HepG2 (cell line): ENCODE data around the gene FAAP20. TPM values are rescaled to one million over a fixed set of nuclear protein-coding genes. Genes with fewer than 3 reads are reported as not detected.

Source experiments
- ATAC-seq: fragments of 200-7000 bp; cut with Tn5 transposase; 3 replicates; pipeline ENCODE4 v1.9.1; 2020; ENCODE audit warnings: mild to moderate bottlenecking, moderate library complexity
- BruUV-seq: library from RNA; stranded (reverse); fragments of 400-500 nt; replicated peaks from 2 replicates; lab custom pipeline; 2021; lab: Mats Ljungman, UMichigan
- CTCF ChIA-PET: fragments of 300-600 bp; formaldehyde crosslinking; extraction: SDS; loops from one replicate; lab custom pipeline; 2021; ENCODE audit warnings: low total read pairs, inconsistent platforms, low intra/inter-chr PET ratio; lab: Yijun Ruan, JAX
- POLR2A ChIA-PET: fragments of 350-600 bp; sonication (Branson Sonifier 250); formaldehyde crosslinking; loops from one replicate; lab custom pipeline; 2020; ENCODE audit warnings: antibody characterized with exemption, inconsistent platforms; lab: Yijun Ruan, JAX
- DNase-seq: peaks from one replicate; pipeline ENCODE4 v3.0.0-alpha.2; 2015; ENCODE audit warnings: low spot score
- FAIRE-seq: peaks from 3 replicates; lab custom pipeline; 2011; peaks lifted over from hg19 to GRCh38; lab: Jason Lieb, UNC
- H2AFZ ChIP-seq: one replicate; pipeline ENCODE4 v1.6.1; 2011; ENCODE audit warnings: low read length, inconsistent platforms
- H3K27ac ChIP-seq: fragments of 300-600 bp; 3 replicates; pipeline ENCODE4 v1.8.0; 2011; ENCODE audit warnings: mixed run types, mild to moderate bottlenecking, mixed read lengths, low read length, inconsistent platforms; ENCODE audit not compliant: insufficient read depth; ENCODE audit errors: extremely low read length
- H3K27me3 ChIP-seq, 2 experiments: fragments of 200-600 bp in 1 of 2; 2 replicates in 1 of 2; 3 replicates in 1 of 2; pipeline versions ENCODE4 v1.6.0 to v1.8.0; 2011; ENCODE audit warnings: low read length in 2 of 2, mild to moderate bottlenecking in 2 of 2, moderate library complexity in 2 of 2, inconsistent platforms in 1 of 2; ENCODE audit not compliant: insufficient read depth in 2 of 2, control insufficient read depth in 1 of 2
- H3K36me3 ChIP-seq, 2 experiments: fragments of 200-600 bp in 1 of 2; replicated peaks in 1 of 2; 2 replicates in 1 of 2; 3 replicates in 1 of 2; pipeline versions ENCODE4 v1.5.1 to v1.8.0; 2011; ENCODE audit warnings: low read length in 2 of 2, inconsistent platforms in 1 of 2; ENCODE audit not compliant: insufficient read depth in 2 of 2, control insufficient read depth in 1 of 2
- H3K4me1 ChIP-seq: 2 replicates; pipeline ENCODE4 v1.5.1; 2012; ENCODE audit warnings: low read length, inconsistent platforms; ENCODE audit not compliant: insufficient read depth
- H3K4me2 ChIP-seq: 2 replicates; pipeline ENCODE4 v1.6.0; 2011; ENCODE audit warnings: low read depth, low read length, inconsistent platforms
- H3K4me3 ChIP-seq, 3 experiments: fragments of 200-600 bp in 1 of 3; sonication (generic), shearing (Covaris generic) in 1 of 3; replicated peaks in 1 of 3; 2 replicates each; pipeline ENCODE4 v1.5.1; 2011 to 2016; ENCODE audit warnings: low read length in 3 of 3, inconsistent platforms in 2 of 3, low read depth in 2 of 3, mild to moderate bottlenecking in 2 of 3, control low read depth in 1 of 3, mixed read lengths in 1 of 3; ENCODE audit not compliant: insufficient read depth in 1 of 3
- H3K79me2 ChIP-seq: one replicate; pipeline ENCODE4 v1.6.1; 2011; ENCODE audit warnings: low read length, inconsistent platforms; ENCODE audit not compliant: insufficient read depth
- H3K9ac ChIP-seq: 2 replicates; pipeline ENCODE4 v1.6.0; 2011; ENCODE audit warnings: mild to moderate bottlenecking, low read depth, low read length, inconsistent platforms; ENCODE audit not compliant: insufficient read depth
- H3K9me3 ChIP-seq: 2 replicates; pipeline ENCODE4 v1.5.1; 2012; ENCODE audit warnings: mild to moderate bottlenecking, low read length
- H4K20me1 ChIP-seq: 2 replicates; pipeline ENCODE4 v1.6.0; 2011; ENCODE audit warnings: inconsistent platforms, mild to moderate bottlenecking, low read length, moderate library complexity; ENCODE audit not compliant: insufficient read depth
- AGO1 ChIP-seq: fragments of 200-400 bp; formaldehyde crosslinking; IDR thresholded peaks from 2 replicates; pipeline ENCODE4 v1.6.1; 2017; ENCODE audit warnings: mild to moderate bottlenecking, low read depth, low read length, moderate library complexity; ENCODE audit not compliant: poor library complexity, severe bottlenecking
- CC2D1A ChIP-seq: sonication (generic); formaldehyde crosslinking; IDR thresholded peaks from 2 replicates; pipeline ENCODE4 v1.8.1; 2023; ENCODE audit warnings: mild to moderate bottlenecking, missing genetic modification reagents
- FOXK2 ChIP-seq: fragments of 450-650 bp; IDR thresholded peaks from 2 replicates; pipeline ENCODE4 v1.6.1; 2016
- GMEB1 ChIP-seq: sonication (generic); formaldehyde crosslinking; IDR thresholded peaks from 2 replicates; pipeline ENCODE4 v1.5.1; 2020; ENCODE audit warnings: missing genetic modification reagents, mild to moderate bottlenecking, borderline replicate concordance
- IRF2 ChIP-seq: IDR thresholded peaks from 2 replicates; pipeline ENCODE4 v1.6.1; 2018; ENCODE audit warnings: missing genetic modification reagents, missing compliant biosample characterization
- MAX ChIP-seq: IDR thresholded peaks from 2 replicates; pipeline ENCODE4 v1.6.1; 2012; ENCODE audit warnings: inconsistent platforms
- PHF5A ChIP-seq: IDR thresholded peaks from one replicate; pipeline ENCODE4 v1.6.1; 2018; ENCODE audit warnings: low read depth, missing genetic modification reagents; ENCODE audit not compliant: unreplicated experiment
- SMAD1 ChIP-seq: sonication (generic); formaldehyde crosslinking; IDR thresholded peaks from 2 replicates; pipeline ENCODE4 v1.4.0; 2020; ENCODE audit warnings: missing genetic modification reagents, low read depth, mild to moderate bottlenecking, borderline replicate concordance
- XRCC5 ChIP-seq: fragments of 200-400 bp; formaldehyde crosslinking; optimal IDR thresholded peaks from 2 replicates; pipeline ENCODE3; 2017; ENCODE audit warnings: mild to moderate bottlenecking, low read length
- ZNF124 ChIP-seq: sonication (generic); formaldehyde crosslinking; IDR thresholded peaks from 2 replicates; pipeline ENCODE4 v1.4.0; 2020; ENCODE audit warnings: missing genetic modification reagents
- ZNF235 ChIP-seq: sonication (generic); formaldehyde crosslinking; IDR thresholded peaks from 2 replicates; pipeline ENCODE4 v1.8.1; 2023; ENCODE audit warnings: mild to moderate bottlenecking, missing genetic modification reagents, borderline replicate concordance
- ZNF737 ChIP-seq: sonication (generic); formaldehyde crosslinking; IDR thresholded peaks from 2 replicates; pipeline ENCODE4 v1.5.0; 2020; ENCODE audit warnings: missing genetic modification reagents, mild to moderate bottlenecking, borderline replicate concordance
- WGBS: methylation state at CpG from one replicate; pipeline ENCODE4 v1.1.6; 2017; ENCODE audit warnings: low lambda C conversion rate; 5-methylcytosine and 5-hydroxymethylcytosine counted together
- in situ Hi-C: cut with HindIII; loops from 2 replicates; pipeline ENCODE4 v1.10.0; 2017; ENCODE audit warnings: low pct_unique_long_range_greater_than_20kb; ENCODE audit not compliant: extremely low pct_ligation_motif_present
- intact Hi-C: fragments of 100-400 bp; cut with micrococcal nuclease; formaldehyde crosslinking; loops from one replicate; pipeline ENCODE4 v1.10.0; 2022; ENCODE audit not compliant: unreplicated experiment
- polyA plus RNA-seq, 8 experiments: library from polyadenylated mRNA; depleted of rRNA in 3 of 8; stranded (reverse) in 7 of 8; unstranded in 1 of 8; fragments of >200 nt; fragmentation: Illumina TruSeq in 4 of 8; extraction: Trizol in 4 of 8; gene quantifications; 2 replicates each; pipeline versions ENCODE4 v1.2.1 to v1.2.3, GENCODE V29; 2011 to 2016; ENCODE audit warnings: low read depth in 4 of 8, missing spikeins in 1 of 8, mixed read lengths in 1 of 8; ENCODE audit not compliant: insufficient read depth in 1 of 8
- total RNA-seq, 5 experiments: library from RNA; depleted of rRNA; stranded (reverse); fragments of >200 nt; fragmentation: Illumina TruSeq; extraction: Trizol; gene quantifications; 2 replicates each; pipeline ENCODE4 v1.2.3, GENCODE V29; 2016; ENCODE audit warnings: low read depth in 1 of 5
- TF ChIP-seq, protein P1 (sequence below): sonication (generic); formaldehyde crosslinking; IDR thresholded peaks from 2 replicates; pipeline ENCODE4; 2020; ENCODE audit warnings: missing genetic modification reagents, mild to moderate bottlenecking, borderline replicate concordance
- TF ChIP-seq, protein P2 (sequence below): IDR thresholded peaks from 2 replicates; pipeline ENCODE4 v1.6.1; 2018; ENCODE audit warnings: missing genetic modification reagents

The FAAP20 gene
- total and polyA plus RNA-seq, 2 of the 13 experiments (the other 11 are each of a cell fraction or from before 2014, with no cell fraction given) = 9.6 to 10.8 TPM

DNA sequence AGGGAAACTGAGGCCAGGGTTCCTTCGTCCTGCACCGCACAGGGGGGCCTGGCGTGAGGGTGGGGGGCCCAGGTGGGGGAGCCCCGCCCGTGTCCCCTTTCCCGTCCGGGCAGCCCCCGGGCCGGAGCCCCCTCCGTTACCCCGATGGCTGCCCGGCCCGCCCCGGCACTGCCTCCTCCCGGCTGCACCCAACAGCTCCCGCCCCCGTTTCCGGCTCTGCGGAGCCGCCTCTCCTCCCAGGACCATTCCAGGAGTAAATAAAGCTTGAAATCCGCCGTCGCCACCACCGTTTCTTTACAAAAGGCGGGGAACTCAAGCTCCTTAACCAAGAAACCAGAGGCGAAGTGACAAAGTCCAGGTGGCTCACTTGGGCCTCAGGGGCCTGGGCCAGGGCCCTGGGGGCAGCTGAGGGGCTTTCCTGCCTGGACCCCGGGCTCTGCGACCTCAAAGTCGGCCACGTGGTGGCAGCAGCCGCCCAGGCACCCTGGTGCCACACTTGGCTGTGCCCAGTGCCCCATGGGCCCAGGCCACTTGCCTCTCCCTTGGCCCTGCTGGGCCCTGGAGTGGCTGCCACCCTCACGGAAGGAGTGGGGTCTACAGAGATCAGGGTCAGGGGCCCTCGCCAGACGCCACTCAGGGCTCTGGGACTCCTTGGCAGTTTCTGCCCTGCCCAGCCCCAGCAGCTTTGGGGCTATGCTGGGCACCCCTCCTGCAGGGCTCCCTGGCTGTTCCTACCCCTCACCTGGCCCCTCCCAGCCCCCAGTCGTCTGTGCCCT lies 514 bp upstream of the FAAP20 start:
- Histone ChIP-seq H3K79me2 (peaks cover 28% of the 10 kb centered on the region), H3K4me3 (peak overlapping the region; percentile 76 to 81 (median 80)), H3K9ac (peak overlapping the region; percentile 52), H3K36me3 (no peaks in the 10 kb centered on the region), H3K9me3 (no peaks in the 10 kb centered on the region), H3K4me2 (peak overlapping the region; percentile 85), H3K27ac (peak overlapping the region; percentile 77), H2AFZ (no peak overlapping the region), H3K27me3 (no peaks in the 10 kb centered on the region), H3K4me1 (peaks cover 83% of the 10 kb centered on the region), H4K20me1 (no peaks in the 10 kb centered on the region)
- CTCF ChIA-PET = interaction anchor here (1.1 to 2.2 kb wide), 2 partner anchors 187 to 196 kb away, joined by 3 to 30 read pairs; partner anchors contain the start of genes MORN1 and RER1
- WGBS = 0% methylated on average over 2 of the region's 35 CpGs
- POLR2A ChIA-PET = interaction anchor here (0.6 to 3.1 kb wide), 21 partner anchors 8 to 218 kb away, joined by 3 to 20 read pairs (median 6); partner anchors contain the start of genes MORN1, PEX10 and RER1
- DNase-seq (peak; percentile 84), FAIRE-seq (peak; percentile 67), ATAC-seq (peak; percentile 76)
- intact Hi-C loops = loop anchor here (1.0 to 5.0 kb wide), 2 partner anchors 37 to 187 kb away; no protein-coding TSS in a partner anchor
- no TSS peak for BruUV-seq
- in situ Hi-C loops = loop anchor here (5.0 to 25.0 kb wide), 4 partner anchors 37 to 317 kb away; no protein-coding TSS in a partner anchor
- TF ChIP-seq GMEB1 (CRISPR knock-in tag) (peak; percentile 47; the same call in 1 of the 2 replicates), IRF2 (CRISPR knock-in tag) (no peak; the same call in 1 of the 2 replicates), ZNF124 (CRISPR knock-in tag) (0 out of 2 replicates have a peak, but pooled peaks have one; percentile 42), AGO1 (peak; percentile 62), FOXK2 (no peak), ZNF737 (no peak), SMAD1 (CRISPR knock-in tag) (no peak), XRCC5 (peak; percentile 85), CC2D1A (CRISPR knock-in tag) (no peak), PHF5A (no peak), MAX (peak; percentile 71), ZNF235 (CRISPR knock-in tag) (no peak)
- TF ChIP-seq, protein P1, sequence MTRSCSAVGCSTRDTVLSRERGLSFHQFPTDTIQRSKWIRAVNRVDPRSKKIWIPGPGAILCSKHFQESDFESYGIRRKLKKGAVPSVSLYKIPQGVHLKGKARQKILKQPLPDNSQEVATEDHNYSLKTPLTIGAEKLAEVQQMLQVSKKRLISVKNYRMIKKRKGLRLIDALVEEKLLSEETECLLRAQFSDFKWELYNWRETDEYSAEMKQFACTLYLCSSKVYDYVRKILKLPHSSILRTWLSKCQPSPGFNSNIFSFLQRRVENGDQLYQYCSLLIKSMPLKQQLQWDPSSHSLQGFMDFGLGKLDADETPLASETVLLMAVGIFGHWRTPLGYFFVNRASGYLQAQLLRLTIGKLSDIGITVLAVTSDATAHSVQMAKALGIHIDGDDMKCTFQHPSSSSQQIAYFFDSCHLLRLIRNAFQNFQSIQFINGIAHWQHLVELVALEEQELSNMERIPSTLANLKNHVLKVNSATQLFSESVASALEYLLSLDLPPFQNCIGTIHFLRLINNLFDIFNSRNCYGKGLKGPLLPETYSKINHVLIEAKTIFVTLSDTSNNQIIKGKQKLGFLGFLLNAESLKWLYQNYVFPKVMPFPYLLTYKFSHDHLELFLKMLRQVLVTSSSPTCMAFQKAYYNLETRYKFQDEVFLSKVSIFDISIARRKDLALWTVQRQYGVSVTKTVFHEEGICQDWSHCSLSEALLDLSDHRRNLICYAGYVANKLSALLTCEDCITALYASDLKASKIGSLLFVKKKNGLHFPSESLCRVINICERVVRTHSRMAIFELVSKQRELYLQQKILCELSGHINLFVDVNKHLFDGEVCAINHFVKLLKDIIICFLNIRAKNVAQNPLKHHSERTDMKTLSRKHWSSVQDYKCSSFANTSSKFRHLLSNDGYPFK (CRISPR knock-in tag) = peak; percentile 54; the same call in 1 of the 2 replicates
- TF ChIP-seq, protein P2, sequence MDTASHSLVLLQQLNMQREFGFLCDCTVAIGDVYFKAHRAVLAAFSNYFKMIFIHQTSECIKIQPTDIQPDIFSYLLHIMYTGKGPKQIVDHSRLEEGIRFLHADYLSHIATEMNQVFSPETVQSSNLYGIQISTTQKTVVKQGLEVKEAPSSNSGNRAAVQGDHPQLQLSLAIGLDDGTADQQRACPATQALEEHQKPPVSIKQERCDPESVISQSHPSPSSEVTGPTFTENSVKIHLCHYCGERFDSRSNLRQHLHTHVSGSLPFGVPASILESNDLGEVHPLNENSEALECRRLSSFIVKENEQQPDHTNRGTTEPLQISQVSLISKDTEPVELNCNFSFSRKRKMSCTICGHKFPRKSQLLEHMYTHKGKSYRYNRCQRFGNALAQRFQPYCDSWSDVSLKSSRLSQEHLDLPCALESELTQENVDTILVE (CRISPR knock-in tag) = peak; percentile 71
